Measurements from ENCODE around the gene RAP2B.

RAP2B gene

GRCh38 chr3:153166796-153167195 is 4.8 kb downstream of the RAP2B start:
- peak overlapping the region in 1 of 2 experiments; percentile 98 for H3K4me3 ChIP-seq (ENCODE audit: insufficient read depth in 1 of 2, low read depth in 1 of 2, low read length in 2 of 2)

DNA sequence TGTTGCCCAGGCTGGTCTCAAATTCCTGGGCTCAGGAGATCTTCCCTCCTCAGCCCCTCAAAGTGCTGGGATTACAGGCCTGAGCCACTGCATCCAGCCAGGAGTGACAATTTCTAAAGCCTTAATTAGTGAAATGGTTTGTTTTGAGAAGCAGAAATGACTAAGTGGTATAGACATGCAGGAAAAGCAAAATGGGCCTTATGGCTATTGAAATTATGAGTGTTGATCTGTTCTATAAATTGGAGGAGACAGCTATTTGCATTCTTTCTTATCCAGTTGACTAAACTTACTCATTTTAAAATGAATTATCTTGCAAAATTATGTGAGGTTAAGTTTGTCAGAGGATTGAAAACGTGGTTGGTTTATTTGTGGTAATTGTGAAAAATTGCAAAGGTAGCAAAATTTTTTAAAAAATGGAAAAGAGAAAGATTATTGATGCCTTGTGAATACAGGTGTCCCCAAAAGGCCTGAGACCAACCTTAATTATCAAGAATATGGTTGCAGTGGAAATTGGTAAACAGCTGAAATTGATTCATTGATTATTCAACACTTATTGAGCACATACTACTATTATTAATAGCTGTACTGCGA is 7.9 kb downstream of the RAP2B start:
- H2AFZ ChIP-seq (ENCODE audit: low read depth, low read length), result no peak overlapping the region
- H3K4ac ChIP-seq (ENCODE audit: low read depth in 1 of 2, low read length in 2 of 2), result no peak overlapping the region
- H3K23ac ChIP-seq (ENCODE audit: low read length in 2 of 2), result no peak overlapping the region
- no peak overlapping the region for H2BK5ac ChIP-seq (ENCODE audit: low read depth, low read length, poor library complexity, severe bottlenecking)
- H2BK12ac ChIP-seq (ENCODE audit: low read length in 2 of 2), result no peak overlapping the region
- no peak overlapping the region for H3K9ac ChIP-seq (ENCODE audit: low read length)
- no peak overlapping the region for H3K27ac ChIP-seq (ENCODE audit: low read length, poor library complexity, severe bottlenecking)
- H2BK120ac ChIP-seq (ENCODE audit: low read depth, low read length), result no peak overlapping the region
- no peak overlapping the region for H3K4me2 ChIP-seq (ENCODE audit: low read length, poor library complexity, severe bottlenecking)
- no peak for DNase-seq
- H2AK5ac ChIP-seq (ENCODE audit: low read length, severe bottlenecking), result no peak overlapping the region
- H3K27me3 ChIP-seq (ENCODE audit: control insufficient read depth in 1 of 2, insufficient read depth in 1 of 2, low read length in 2 of 2), result no peaks in the 10 kb centered on the region
- 70% methylated on average over 1 of the region's 2 CpGs for WGBS
- H3K9me3 ChIP-seq (ENCODE audit: control insufficient read depth, low read length), result no peaks in the 10 kb centered on the region
- H3K36me3 ChIP-seq (ENCODE audit: control insufficient read depth in 1 of 2, insufficient read depth in 2 of 2, low read depth in 1 of 2, low read length in 2 of 2), result peaks cover 0 to 37% of the 10 kb centered on the region in 2 experiments
- no peak overlapping the region for H3K18ac ChIP-seq (ENCODE audit: low read depth in 1 of 2, low read length in 2 of 2)
- peaks cover 4% of the 10 kb centered on the region for H3K4me1 ChIP-seq (ENCODE audit: control insufficient read depth, insufficient read depth, low read depth, low read length)
- no peak overlapping the region for H4K8ac ChIP-seq (ENCODE audit: low read length)
- no peak overlapping the region for H4K91ac ChIP-seq (ENCODE audit: low read length)
- H2BK15ac ChIP-seq (ENCODE audit: low read depth, poor library complexity, severe bottlenecking), result no peak overlapping the region
- H3K14ac ChIP-seq (ENCODE audit: low read length in 2 of 2), result no peak overlapping the region
- no peak overlapping the region for H3K4me3 ChIP-seq (ENCODE audit: insufficient read depth in 1 of 2, low read depth in 1 of 2, low read length in 2 of 2)
- H3K79me1 ChIP-seq (replicated peaks; ENCODE audit: low read length, poor library complexity, severe bottlenecking), result no peaks in the 10 kb centered on the region

More at GRCh38 chr3:153166796-153167195, 4.8 kb downstream of the RAP2B start:
- Histone ChIP-seq H4K91ac (ENCODE audit: low read length) (no peak overlapping the region), H3K36me3 (ENCODE audit: control insufficient read depth in 1 of 2, insufficient read depth in 2 of 2, low read depth in 1 of 2, low read length in 2 of 2) (peaks cover 0 to 43% of the 10 kb centered on the region in 2 experiments), H4K8ac (ENCODE audit: low read length) (no peak overlapping the region), H3K79me1 (replicated peaks; ENCODE audit: low read length, poor library complexity, severe bottlenecking) (no peaks in the 10 kb centered on the region), H2BK12ac (ENCODE audit: low read length in 2 of 2) (no peak overlapping the region), H2AK5ac (ENCODE audit: low read length, severe bottlenecking) (no peak overlapping the region), H3K4me2 (ENCODE audit: low read length, poor library complexity, severe bottlenecking) (no peak overlapping the region), H3K23ac (ENCODE audit: low read length in 2 of 2) (no peak overlapping the region), H3K18ac (ENCODE audit: low read depth in 1 of 2, low read length in 2 of 2) (no peak overlapping the region), H3K27ac (ENCODE audit: low read length, poor library complexity, severe bottlenecking) (no peak overlapping the region), H2BK120ac (ENCODE audit: low read depth, low read length) (no peak overlapping the region), H3K27me3 (ENCODE audit: control insufficient read depth in 1 of 2, insufficient read depth in 1 of 2, low read length in 2 of 2) (no peaks in the 10 kb centered on the region), H3K14ac (ENCODE audit: low read length in 2 of 2) (no peak overlapping the region), H3K4ac (ENCODE audit: low read depth in 1 of 2, low read length in 2 of 2) (no peak overlapping the region), H3K4me1 (ENCODE audit: control insufficient read depth, insufficient read depth, low read depth, low read length) (no peaks in the 10 kb centered on the region), H2BK15ac (ENCODE audit: low read depth, poor library complexity, severe bottlenecking) (no peak overlapping the region), H3K9ac (ENCODE audit: low read length) (peak overlapping the region; percentile 99), H2AFZ (ENCODE audit: low read depth, low read length) (no peak overlapping the region), H2BK5ac (ENCODE audit: low read depth, low read length, poor library complexity, severe bottlenecking) (no peak overlapping the region), H3K9me3 (ENCODE audit: control insufficient read depth, low read length) (no peaks in the 10 kb centered on the region)
- DNase-seq, result no peak
- 100% methylated on average over 2 of the region's 2 CpGs for WGBS

DNA sequence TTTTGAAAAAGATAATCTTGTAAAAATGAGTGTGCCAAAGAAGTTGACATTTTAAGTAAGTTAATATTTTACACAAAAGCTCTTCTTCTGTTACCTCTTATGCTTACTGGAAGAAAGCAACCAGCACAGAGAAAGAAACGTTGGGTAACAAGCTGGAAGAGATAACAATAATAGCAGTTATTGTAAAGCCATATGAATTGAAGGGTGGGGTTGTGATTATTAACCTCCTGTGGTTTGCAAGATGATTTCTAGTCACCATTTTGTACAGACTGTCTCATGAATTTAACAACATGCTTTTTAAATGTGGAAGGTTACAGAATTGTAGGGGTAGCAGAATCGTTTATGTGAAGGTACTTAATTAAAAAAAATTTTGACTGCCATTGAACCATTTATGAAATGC is 9.2 kb downstream of the RAP2B start:
- 87% methylated on average over 1 of the region's 2 CpGs for WGBS
- Histone ChIP-seq H3K79me1 (replicated peaks; ENCODE audit: low read length, poor library complexity, severe bottlenecking) (no peaks in the 10 kb centered on the region), H3K27me3 (ENCODE audit: control insufficient read depth in 1 of 2, insufficient read depth in 1 of 2, low read length in 2 of 2) (no peaks in the 10 kb centered on the region), H2BK5ac (ENCODE audit: low read depth, low read length, poor library complexity, severe bottlenecking) (no peak overlapping the region), H3K4me3 (ENCODE audit: insufficient read depth in 1 of 2, low read depth in 1 of 2, low read length in 2 of 2) (no peak overlapping the region), H4K91ac (ENCODE audit: low read length) (no peak overlapping the region), H3K4ac (ENCODE audit: low read depth in 1 of 2, low read length in 2 of 2) (no peak overlapping the region), H3K27ac (ENCODE audit: low read length, poor library complexity, severe bottlenecking) (no peak overlapping the region), H2BK120ac (ENCODE audit: low read depth, low read length) (no peak overlapping the region), H3K14ac (ENCODE audit: low read length in 2 of 2) (no peak overlapping the region), H2BK12ac (ENCODE audit: low read length in 2 of 2) (no peak overlapping the region), H3K9me3 (ENCODE audit: control insufficient read depth, low read length) (peaks cover 7% of the 10 kb centered on the region), H3K9ac (ENCODE audit: low read length) (no peak overlapping the region), H3K4me2 (ENCODE audit: low read length, poor library complexity, severe bottlenecking) (no peak overlapping the region), H3K18ac (ENCODE audit: low read depth in 1 of 2, low read length in 2 of 2) (no peak overlapping the region), H2AK5ac (ENCODE audit: low read length, severe bottlenecking) (no peak overlapping the region), H3K36me3 (ENCODE audit: control insufficient read depth in 1 of 2, insufficient read depth in 2 of 2, low read depth in 1 of 2, low read length in 2 of 2) (peaks cover 0 to 26% of the 10 kb centered on the region in 2 experiments), H3K23ac (ENCODE audit: low read length in 2 of 2) (no peak overlapping the region), H2BK15ac (ENCODE audit: low read depth, poor library complexity, severe bottlenecking) (no peak overlapping the region), H4K8ac (ENCODE audit: low read length) (no peak overlapping the region), H3K4me1 (ENCODE audit: control insufficient read depth, insufficient read depth, low read depth, low read length) (peaks cover 4% of the 10 kb centered on the region), H2AFZ (ENCODE audit: low read depth, low read length) (no peak overlapping the region)
- DNase-seq, result no peak

- WGBS, result 84% methylated on average over 2 of the region's 4 CpGs
- Histone ChIP-seq H3K14ac (ENCODE audit: low read length in 2 of 2) (no peak overlapping the region), H3K27me3 (ENCODE audit: control insufficient read depth in 1 of 2, insufficient read depth in 1 of 2, low read length in 2 of 2) (no peaks in the 10 kb centered on the region)
Observed at GRCh38 chr3:153171918-153172317, 9.9 kb downstream of the RAP2B start.

More at GRCh38 chr3:153171918-153172317, 9.9 kb downstream of the RAP2B start:
- Histone ChIP-seq H3K27ac (ENCODE audit: low read length, poor library complexity, severe bottlenecking) (no peak overlapping the region), H3K4me3 (ENCODE audit: insufficient read depth in 1 of 2, low read depth in 1 of 2, low read length in 2 of 2) (no peak overlapping the region), H2BK120ac (ENCODE audit: low read depth, low read length) (no peak overlapping the region), H2AK5ac (ENCODE audit: low read length, severe bottlenecking) (no peak overlapping the region), H4K8ac (ENCODE audit: low read length) (no peak overlapping the region), H2AFZ (ENCODE audit: low read depth, low read length) (no peak overlapping the region), H3K36me3 (ENCODE audit: control insufficient read depth in 1 of 2, insufficient read depth in 2 of 2, low read depth in 1 of 2, low read length in 2 of 2) (peaks cover 0 to 19% of the 10 kb centered on the region in 2 experiments), H3K18ac (ENCODE audit: low read depth in 1 of 2, low read length in 2 of 2) (no peak overlapping the region), H3K9me3 (ENCODE audit: control insufficient read depth, low read length) (peaks cover 10% of the 10 kb centered on the region), H2BK5ac (ENCODE audit: low read depth, low read length, poor library complexity, severe bottlenecking) (no peak overlapping the region), H3K79me1 (replicated peaks; ENCODE audit: low read length, poor library complexity, severe bottlenecking) (no peaks in the 10 kb centered on the region), H3K4me2 (ENCODE audit: low read length, poor library complexity, severe bottlenecking) (no peak overlapping the region), H3K23ac (ENCODE audit: low read length in 2 of 2) (no peak overlapping the region), H3K9ac (ENCODE audit: low read length) (no peak overlapping the region), H3K4ac (ENCODE audit: low read depth in 1 of 2, low read length in 2 of 2) (no peak overlapping the region), H2BK12ac (ENCODE audit: low read length in 2 of 2) (no peak overlapping the region), H4K91ac (ENCODE audit: low read length) (no peak overlapping the region), H2BK15ac (ENCODE audit: low read depth, poor library complexity, severe bottlenecking) (no peak overlapping the region), H3K4me1 (ENCODE audit: control insufficient read depth, insufficient read depth, low read depth, low read length) (peaks cover 4% of the 10 kb centered on the region)
- no peak for DNase-seq
